HepG2 (cell line): Measurements from ENCODE around the gene ZNF554. TPM values are rescaled to one million over a fixed set of nuclear protein-coding genes. Genes with fewer than 3 reads are reported as not detected.
"Not testable (repeated sequence)": the region's sequence is repeated elsewhere in the genome, so short reads cannot be mapped to it uniquely, and the experiment has no call there.

Experiments
- ATAC-seq: fragments of 200-7000 bp; cut with Tn5 transposase; 3 replicates; pipeline ENCODE4 v1.9.1; 2020; ENCODE audit warnings: mild to moderate bottlenecking, moderate library complexity
- BruUV-seq: library from RNA; stranded (reverse); fragments of 400-500 nt; replicated peaks from 2 replicates; lab custom pipeline; 2021; lab: Mats Ljungman, UMichigan
- CTCF ChIA-PET: fragments of 300-600 bp; formaldehyde crosslinking; extraction: SDS; loops from one replicate; lab custom pipeline; 2021; ENCODE audit warnings: low total read pairs, inconsistent platforms, low intra/inter-chr PET ratio; lab: Yijun Ruan, JAX
- POLR2A ChIA-PET: fragments of 350-600 bp; sonication (Branson Sonifier 250); formaldehyde crosslinking; loops from one replicate; lab custom pipeline; 2020; ENCODE audit warnings: antibody characterized with exemption, inconsistent platforms; lab: Yijun Ruan, JAX
- DNase-seq: peaks from one replicate; pipeline ENCODE4 v3.0.0-alpha.2; 2015; ENCODE audit warnings: low spot score
- FAIRE-seq: peaks from 3 replicates; lab custom pipeline; 2011; peaks lifted over from hg19 to GRCh38; lab: Jason Lieb, UNC
- H2AFZ ChIP-seq: one replicate; pipeline ENCODE4 v1.6.1; 2011; ENCODE audit warnings: low read length, inconsistent platforms
- H3K27ac ChIP-seq: fragments of 300-600 bp; 3 replicates; pipeline ENCODE4 v1.8.0; 2011; ENCODE audit warnings: mixed run types, mild to moderate bottlenecking, mixed read lengths, low read length, inconsistent platforms; ENCODE audit not compliant: insufficient read depth; ENCODE audit errors: extremely low read length
- H3K27me3 ChIP-seq, 2 experiments: fragments of 200-600 bp in 1 of 2; 2 replicates in 1 of 2; 3 replicates in 1 of 2; pipeline versions ENCODE4 v1.6.0 to v1.8.0; 2011; ENCODE audit warnings: low read length in 2 of 2, mild to moderate bottlenecking in 2 of 2, moderate library complexity in 2 of 2, inconsistent platforms in 1 of 2; ENCODE audit not compliant: insufficient read depth in 2 of 2, control insufficient read depth in 1 of 2
- H3K36me3 ChIP-seq, 2 experiments: fragments of 200-600 bp in 1 of 2; replicated peaks in 1 of 2; 2 replicates in 1 of 2; 3 replicates in 1 of 2; pipeline versions ENCODE4 v1.5.1 to v1.8.0; 2011; ENCODE audit warnings: low read length in 2 of 2, inconsistent platforms in 1 of 2; ENCODE audit not compliant: insufficient read depth in 2 of 2, control insufficient read depth in 1 of 2
- H3K4me1 ChIP-seq: 2 replicates; pipeline ENCODE4 v1.5.1; 2012; ENCODE audit warnings: low read length, inconsistent platforms; ENCODE audit not compliant: insufficient read depth
- H3K4me2 ChIP-seq: 2 replicates; pipeline ENCODE4 v1.6.0; 2011; ENCODE audit warnings: low read depth, low read length, inconsistent platforms
- H3K4me3 ChIP-seq, 3 experiments: fragments of 200-600 bp in 1 of 3; sonication (generic), shearing (Covaris generic) in 1 of 3; replicated peaks in 1 of 3; 2 replicates each; pipeline ENCODE4 v1.5.1; 2011 to 2016; ENCODE audit warnings: low read length in 3 of 3, inconsistent platforms in 2 of 3, low read depth in 2 of 3, mild to moderate bottlenecking in 2 of 3, control low read depth in 1 of 3, mixed read lengths in 1 of 3; ENCODE audit not compliant: insufficient read depth in 1 of 3
- H3K79me2 ChIP-seq: one replicate; pipeline ENCODE4 v1.6.1; 2011; ENCODE audit warnings: low read length, inconsistent platforms; ENCODE audit not compliant: insufficient read depth
- H3K9ac ChIP-seq: 2 replicates; pipeline ENCODE4 v1.6.0; 2011; ENCODE audit warnings: mild to moderate bottlenecking, low read depth, low read length, inconsistent platforms; ENCODE audit not compliant: insufficient read depth
- H3K9me3 ChIP-seq: 2 replicates; pipeline ENCODE4 v1.5.1; 2012; ENCODE audit warnings: mild to moderate bottlenecking, low read length
- H4K20me1 ChIP-seq: 2 replicates; pipeline ENCODE4 v1.6.0; 2011; ENCODE audit warnings: inconsistent platforms, mild to moderate bottlenecking, low read length, moderate library complexity; ENCODE audit not compliant: insufficient read depth
- AGO1 ChIP-seq: fragments of 200-400 bp; formaldehyde crosslinking; IDR thresholded peaks from 2 replicates; pipeline ENCODE4 v1.6.1; 2017; ENCODE audit warnings: mild to moderate bottlenecking, low read depth, low read length, moderate library complexity; ENCODE audit not compliant: poor library complexity, severe bottlenecking
- AGO2 ChIP-seq: fragments of 200-400 bp; formaldehyde crosslinking; optimal IDR thresholded peaks from 2 replicates; pipeline ENCODE3; 2017; ENCODE audit warnings: mild to moderate bottlenecking, low read depth, low read length, moderate library complexity
- ASH2L ChIP-seq: fragments of 300-600, 200-600 bp; sonication (generic); IDR thresholded peaks from 2 replicates; pipeline ENCODE4 v1.7.0; 2017; ENCODE audit warnings: low read depth, mild to moderate bottlenecking, moderate library complexity, mixed read lengths, low read length; ENCODE audit not compliant: insufficient read length
- POLR2A ChIP-seq, 2 experiments: IDR thresholded peaks; 2 replicates each; pipeline ENCODE4 v1.6.1; 2011; ENCODE audit warnings: low read depth in 2 of 2, low read length in 2 of 2, mild to moderate bottlenecking in 1 of 2, moderate library complexity in 1 of 2; ENCODE audit not compliant: insufficient read depth in 1 of 2
- TEAD3 ChIP-seq: optimal IDR thresholded peaks from 2 replicates; pipeline ENCODE3; 2016; ENCODE audit warnings: borderline replicate concordance
- ZBTB38 ChIP-seq: sonication (generic); formaldehyde crosslinking; IDR thresholded peaks from 2 replicates; pipeline ENCODE4 v1.5.1; 2020; ENCODE audit warnings: mild to moderate bottlenecking, missing genetic modification reagents
- ZC3H13 ChIP-seq: sonication (generic); formaldehyde crosslinking; IDR thresholded peaks from 2 replicates; pipeline ENCODE4 v1.8.1; 2023; ENCODE audit warnings: mild to moderate bottlenecking, missing genetic modification reagents, moderate library complexity
- ZNF138 ChIP-seq: sonication (generic); formaldehyde crosslinking; IDR thresholded peaks from 2 replicates; pipeline ENCODE4 v1.5.0; 2020; ENCODE audit warnings: mild to moderate bottlenecking, low read depth, missing genetic modification reagents
- WGBS: methylation state at CpG from one replicate; pipeline ENCODE4 v1.1.6; 2017; ENCODE audit warnings: low lambda C conversion rate; 5-methylcytosine and 5-hydroxymethylcytosine counted together
- in situ Hi-C: cut with HindIII; loops from 2 replicates; pipeline ENCODE4 v1.10.0; 2017; ENCODE audit warnings: low pct_unique_long_range_greater_than_20kb; ENCODE audit not compliant: extremely low pct_ligation_motif_present
- intact Hi-C: fragments of 100-400 bp; cut with micrococcal nuclease; formaldehyde crosslinking; loops from one replicate; pipeline ENCODE4 v1.10.0; 2022; ENCODE audit not compliant: unreplicated experiment
- polyA plus RNA-seq, 8 experiments: library from polyadenylated mRNA; depleted of rRNA in 3 of 8; stranded (reverse) in 7 of 8; unstranded in 1 of 8; fragments of >200 nt; fragmentation: Illumina TruSeq in 4 of 8; extraction: Trizol in 4 of 8; gene quantifications; 2 replicates each; pipeline versions ENCODE4 v1.2.1 to v1.2.3, GENCODE V29; 2011 to 2016; ENCODE audit warnings: low read depth in 4 of 8, missing spikeins in 1 of 8, mixed read lengths in 1 of 8; ENCODE audit not compliant: insufficient read depth in 1 of 8
- total RNA-seq, 5 experiments: library from RNA; depleted of rRNA; stranded (reverse); fragments of >200 nt; fragmentation: Illumina TruSeq; extraction: Trizol; gene quantifications; 2 replicates each; pipeline ENCODE4 v1.2.3, GENCODE V29; 2016; ENCODE audit warnings: low read depth in 1 of 5
- TF ChIP-seq, protein P1 (sequence below): sonication (generic); formaldehyde crosslinking; conservative IDR thresholded peaks from 2 replicates; pipeline ENCODE4 v1.8.0; 2022; ENCODE audit warnings: low read depth, missing genetic modification reagents

The ZNF554 gene
- total and polyA plus RNA-seq, 2 of the 13 experiments (the other 11 are each of a cell fraction or from before 2014, with no cell fraction given): 2.2 to 2.7 TPM

DNA sequence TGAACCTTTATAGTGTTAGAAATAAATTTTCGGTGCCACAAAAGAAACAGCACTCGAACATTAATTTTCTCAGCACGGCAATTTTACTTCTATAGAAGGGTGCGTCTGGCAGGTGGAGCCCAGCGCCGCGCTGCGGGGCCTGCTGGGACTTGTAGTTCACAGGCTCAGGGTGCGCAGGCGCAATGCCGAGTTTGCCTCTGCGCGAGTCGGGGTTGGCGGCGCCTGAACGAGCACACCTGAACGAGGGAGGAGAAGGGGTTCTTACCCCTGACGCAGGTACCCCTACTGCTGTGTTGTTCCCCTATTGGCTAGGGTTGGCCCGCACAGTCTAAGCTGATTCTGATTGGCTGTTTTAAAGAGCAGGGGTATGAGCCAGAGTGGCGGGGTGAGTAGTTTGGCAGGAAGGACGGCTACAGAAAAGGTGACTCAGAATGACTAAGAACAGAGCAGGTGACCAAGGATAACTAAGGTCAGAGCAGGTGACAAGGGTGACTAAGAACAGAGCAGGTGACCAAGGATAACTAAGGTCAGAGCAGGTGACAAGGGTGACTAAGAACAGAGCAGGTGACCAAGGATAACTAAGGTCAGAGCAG is 2.3 kb upstream of the ZNF554 start:
- in situ Hi-C loops: loop anchor here (10.0 kb wide), 1 partner anchor 57 kb away; no protein-coding TSS in a partner anchor
- H3K4me2 ChIP-seq, FAIRE-seq, H3K9me3 ChIP-seq, CTCF ChIA-PET, H3K36me3 ChIP-seq, H3K79me2 ChIP-seq, H4K20me1 ChIP-seq, POLR2A ChIA-PET, H3K27ac ChIP-seq, ATAC-seq, DNase-seq, H3K27me3 ChIP-seq, H3K4me3 ChIP-seq, H3K4me1 ChIP-seq, H3K9ac ChIP-seq, intact Hi-C loops, H2AFZ ChIP-seq, BruUV-seq: not testable (repeated sequence)
- 94% methylated on average over 22 of the region's 22 CpGs for WGBS
- peak; percentile 37 for TF ChIP-seq AGO2

DNA sequence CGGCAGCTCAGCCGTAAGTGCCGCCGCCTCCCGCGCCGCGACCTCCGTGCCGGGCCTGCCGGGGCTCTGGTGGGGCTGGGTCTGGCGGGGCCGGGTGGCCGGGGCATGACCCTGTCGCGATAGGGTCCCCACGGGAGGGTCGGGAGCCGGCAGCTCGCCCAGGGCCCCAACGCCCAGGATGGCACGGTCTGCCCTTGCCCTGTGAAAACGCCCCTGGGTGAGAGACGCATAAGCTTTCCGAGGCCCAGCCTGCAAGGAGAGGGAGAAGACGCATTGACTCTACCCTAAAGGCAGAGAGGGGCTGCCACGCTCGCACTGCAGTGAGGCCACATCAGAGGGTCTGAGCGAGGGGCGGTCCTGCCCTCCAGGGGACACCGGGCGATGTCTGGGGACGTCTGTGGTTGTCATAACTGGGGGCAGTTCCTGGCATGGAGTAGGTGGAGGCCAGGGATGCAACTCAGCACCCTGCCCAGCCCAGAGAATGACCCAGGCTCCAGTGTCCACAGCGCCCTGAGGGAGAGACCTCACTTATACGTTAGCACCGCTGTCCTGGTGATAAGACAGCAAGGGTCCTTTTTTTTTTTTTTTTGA is 539 bp downstream of the ZNF554 start:
- Histone ChIP-seq H3K9me3 (no peaks in the 10 kb centered on the region), H4K20me1 (no peaks in the 10 kb centered on the region), H3K9ac (peak overlapping the region; percentile 84), H3K4me1 (no peaks in the 10 kb centered on the region; the same call in 1 of the 2 replicates), H3K4me2 (peak overlapping the region; percentile 88), H3K27me3 (no peaks in the 10 kb centered on the region), H3K79me2 (no peaks in the 10 kb centered on the region), H3K4me3 (peak overlapping the region; percentile 60 to 84 (median 81)), H3K27ac (peak overlapping the region; percentile 21), H2AFZ (no peak overlapping the region), H3K36me3 (no peaks in the 10 kb centered on the region; a peak in 1 of 5 replicates)
- ChIA-PET CTCF (interaction anchor here (1.3 to 1.5 kb wide), 2 partner anchors 51 to 52 kb away, joined by 3 to 7 read pairs; no protein-coding TSS in a partner anchor), POLR2A (interaction anchor here (1.0 to 1.7 kb wide), 6 partner anchors 9 to 47 kb away, joined by 4 to 11 read pairs (median 6); partner anchors contain the start of genes THOP1, ZNF555 and ZNF556)
- intact Hi-C loops: loop anchor here (2.0 kb wide), 1 partner anchor 21 kb away; the partner anchor contains the start of gene ZNF555
- TSS peak; percentile 51 for BruUV-seq
- WGBS: 3% methylated on average over 4 of the region's 36 CpGs
- in situ Hi-C loops: no loop called here
- DNase-seq: no peak
- FAIRE-seq: no peak
- peak; percentile 68 for ATAC-seq
- 0 out of 2 replicates have a peak, but pooled peaks have one; percentile 34 for TF ChIP-seq ZBTB38 (CRISPR knock-in tag)
- TF ChIP-seq ZC3H13: no peak
- TF ChIP-seq POLR2A (IDR thresholded peaks at IDR 0.05; ENCODE audit: insufficient read depth in 1 of 2, low read depth in 2 of 2, low read length in 2 of 2): peak in 1 of 2 experiments; percentile 0; a peak in 1 of 4 replicates
- TF ChIP-seq TEAD3: peak; percentile 8
- TF ChIP-seq, protein P1, sequence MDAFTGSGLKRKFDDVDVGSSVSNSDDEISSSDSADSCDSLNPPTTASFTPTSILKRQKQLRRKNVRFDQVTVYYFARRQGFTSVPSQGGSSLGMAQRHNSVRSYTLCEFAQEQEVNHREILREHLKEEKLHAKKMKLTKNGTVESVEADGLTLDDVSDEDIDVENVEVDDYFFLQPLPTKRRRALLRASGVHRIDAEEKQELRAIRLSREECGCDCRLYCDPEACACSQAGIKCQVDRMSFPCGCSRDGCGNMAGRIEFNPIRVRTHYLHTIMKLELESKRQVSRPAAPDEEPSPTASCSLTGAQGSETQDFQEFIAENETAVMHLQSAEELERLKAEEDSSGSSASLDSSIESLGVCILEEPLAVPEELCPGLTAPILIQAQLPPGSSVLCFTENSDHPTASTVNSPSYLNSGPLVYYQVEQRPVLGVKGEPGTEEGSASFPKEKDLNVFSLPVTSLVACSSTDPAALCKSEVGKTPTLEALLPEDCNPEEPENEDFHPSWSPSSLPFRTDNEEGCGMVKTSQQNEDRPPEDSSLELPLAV (CRISPR knock-in tag): no peak
- TF ChIP-seq AGO1: no peak
- peak; percentile 32 for TF ChIP-seq ASH2L
- no peak for TF ChIP-seq ZNF138 (CRISPR knock-in tag)
